Bronchial epithelial cell (primary cell): ENCODE data around the gene REST. TPM values are rescaled to one million over a fixed set of nuclear protein-coding genes. Genes with fewer than 3 reads are reported as not detected.

Experiments used
- DNase-seq: peaks from one replicate; pipeline ENCODE4 v3.0.0-alpha.2; 2010; ENCODE audit warnings: low read depth
- FAIRE-seq: peaks from 2 replicates; lab custom pipeline; 2011; peaks lifted over from hg19 to GRCh38; lab: Jason Lieb, UNC
- H3K27me3 ChIP-seq: 2 replicates; pipeline ENCODE4 v1.5.1; 2011; ENCODE audit warnings: low read length; ENCODE audit not compliant: control insufficient read depth, insufficient read depth
- H3K36me3 ChIP-seq: 2 replicates; pipeline ENCODE4 v1.5.1; 2011; ENCODE audit warnings: low read length; ENCODE audit not compliant: control insufficient read depth, insufficient read depth
- H3K4me3 ChIP-seq: 2 replicates; pipeline ENCODE4 v1.5.1; 2011; ENCODE audit warnings: mild to moderate bottlenecking, low read depth, low read length, control low read depth
- CTCF ChIP-seq: IDR thresholded peaks from 2 replicates; pipeline ENCODE4 v1.5.1; 2011; ENCODE audit warnings: mild to moderate bottlenecking, moderate library complexity, low read length, control low read depth, inconsistent platforms; ENCODE audit not compliant: insufficient read depth, severe bottlenecking
- total RNA-seq: library from RNA; depleted of rRNA; stranded (reverse); fragments of >200 nt; gene quantifications from 2 replicates; pipeline ENCODE4 v1.2.1, GENCODE V29; 2014

Gene REST
- total RNA-seq, 1 donor from 2014 or later = 17.6 TPM

- no peaks in the 10 kb centered on the region for H3K36me3 ChIP-seq
- FAIRE-seq = no peak
- no peaks in the 10 kb centered on the region for H3K27me3 ChIP-seq
- H3K4me3 ChIP-seq = no peak overlapping the region
- DNase-seq = no peak
- no peak for TF ChIP-seq CTCF
Observed at GRCh38 chr4:56905796-56906195, 1.9 kb upstream of the REST start.

GRCh38 chr4:56906489-56907393 lies 959 bp upstream of the REST start:
- Histone ChIP-seq H3K4me3 (peak overlapping the region; percentile 46), H3K36me3 (no peaks in the 10 kb centered on the region), H3K27me3 (no peaks in the 10 kb centered on the region)
- FAIRE-seq (no peak), DNase-seq (no peak)
- TF ChIP-seq CTCF = no peak

- no peak for TF ChIP-seq CTCF
- Histone ChIP-seq H3K36me3 (no peaks in the 10 kb centered on the region), H3K4me3 (peak overlapping the region; percentile 89), H3K27me3 (no peaks in the 10 kb centered on the region)
- FAIRE-seq (no peak), DNase-seq (peak; percentile 22)
Observed at GRCh38 chr4:56908206-56909085, 746 bp downstream of the REST start.

GRCh38 chr4:56909086-56909894 lies 1.6 kb downstream of the REST start:
- H3K4me3 ChIP-seq = peak overlapping the region; percentile 89
- TF ChIP-seq CTCF = no peak
- no peaks in the 10 kb centered on the region for H3K27me3 ChIP-seq
- H3K36me3 ChIP-seq = no peaks in the 10 kb centered on the region
- DNase-seq = peak; percentile 46
- FAIRE-seq = no peak

GRCh38 chr4:56910172-56910967 lies 2.7 kb downstream of the REST start:
- no peaks in the 10 kb centered on the region for H3K27me3 ChIP-seq
- H3K36me3 ChIP-seq = no peaks in the 10 kb centered on the region
- DNase-seq = no peak
- H3K4me3 ChIP-seq = peak overlapping the region; percentile 10
- no peak for FAIRE-seq
- TF ChIP-seq CTCF = no peak
